ENCODE results near the gene FAM156A.

DNA sequence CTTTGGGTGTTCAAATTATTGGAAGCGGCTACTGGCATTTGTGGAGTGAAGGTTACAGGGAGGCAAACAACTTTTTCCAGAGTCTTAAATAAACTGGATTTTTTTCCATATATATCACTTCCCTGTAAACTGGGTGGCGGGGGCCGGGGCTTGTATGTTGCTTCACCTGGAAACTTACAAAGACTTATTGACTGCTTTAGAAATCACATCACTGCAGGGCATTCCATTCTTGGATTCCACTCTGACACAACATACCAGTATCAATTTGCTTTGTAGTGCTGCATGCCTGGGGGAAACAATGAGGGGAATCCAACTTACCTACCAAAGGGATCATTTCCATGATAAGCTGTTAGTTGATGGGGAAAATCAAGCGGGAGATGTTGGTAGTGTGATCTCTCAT lies 21.7 kb upstream of the FAM156A start:
- TF ChIP-seq, protein P1, sequence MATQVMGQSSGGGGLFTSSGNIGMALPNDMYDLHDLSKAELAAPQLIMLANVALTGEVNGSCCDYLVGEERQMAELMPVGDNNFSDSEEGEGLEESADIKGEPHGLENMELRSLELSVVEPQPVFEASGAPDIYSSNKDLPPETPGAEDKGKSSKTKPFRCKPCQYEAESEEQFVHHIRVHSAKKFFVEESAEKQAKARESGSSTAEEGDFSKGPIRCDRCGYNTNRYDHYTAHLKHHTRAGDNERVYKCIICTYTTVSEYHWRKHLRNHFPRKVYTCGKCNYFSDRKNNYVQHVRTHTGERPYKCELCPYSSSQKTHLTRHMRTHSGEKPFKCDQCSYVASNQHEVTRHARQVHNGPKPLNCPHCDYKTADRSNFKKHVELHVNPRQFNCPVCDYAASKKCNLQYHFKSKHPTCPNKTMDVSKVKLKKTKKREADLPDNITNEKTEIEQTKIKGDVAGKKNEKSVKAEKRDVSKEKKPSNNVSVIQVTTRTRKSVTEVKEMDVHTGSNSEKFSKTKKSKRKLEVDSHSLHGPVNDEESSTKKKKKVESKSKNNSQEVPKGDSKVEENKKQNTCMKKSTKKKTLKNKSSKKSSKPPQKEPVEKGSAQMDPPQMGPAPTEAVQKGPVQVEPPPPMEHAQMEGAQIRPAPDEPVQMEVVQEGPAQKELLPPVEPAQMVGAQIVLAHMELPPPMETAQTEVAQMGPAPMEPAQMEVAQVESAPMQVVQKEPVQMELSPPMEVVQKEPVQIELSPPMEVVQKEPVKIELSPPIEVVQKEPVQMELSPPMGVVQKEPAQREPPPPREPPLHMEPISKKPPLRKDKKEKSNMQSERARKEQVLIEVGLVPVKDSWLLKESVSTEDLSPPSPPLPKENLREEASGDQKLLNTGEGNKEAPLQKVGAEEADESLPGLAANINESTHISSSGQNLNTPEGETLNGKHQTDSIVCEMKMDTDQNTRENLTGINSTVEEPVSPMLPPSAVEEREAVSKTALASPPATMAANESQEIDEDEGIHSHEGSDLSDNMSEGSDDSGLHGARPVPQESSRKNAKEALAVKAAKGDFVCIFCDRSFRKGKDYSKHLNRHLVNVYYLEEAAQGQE (IDR thresholded peaks at IDR 0.05; ENCODE audit: low read depth) = no peak
- TF ChIP-seq TAF1 (IDR thresholded peaks at IDR 0.05; ENCODE audit: low read depth) (no peak), EP300 (IDR thresholded peaks at IDR 0.05; ENCODE audit: borderline replicate concordance) (no peak), RAD21 (IDR thresholded peaks at IDR 0.05; ENCODE audit: low read depth) (no peak), NFIC (IDR thresholded peaks at IDR 0.05) (no peak), CEBPB (IDR thresholded peaks at IDR 0.05) (no peak), TCF12 (IDR thresholded peaks at IDR 0.05; ENCODE audit: low read depth) (no peak), YY1 (IDR thresholded peaks at IDR 0.05; ENCODE audit: low read depth) (no peak), CREB1 (IDR thresholded peaks at IDR 0.05; ENCODE audit: low read depth) (no peak), EGR1 (IDR thresholded peaks at IDR 0.05) (no peak)
- TF ChIP-seq, protein P2, sequence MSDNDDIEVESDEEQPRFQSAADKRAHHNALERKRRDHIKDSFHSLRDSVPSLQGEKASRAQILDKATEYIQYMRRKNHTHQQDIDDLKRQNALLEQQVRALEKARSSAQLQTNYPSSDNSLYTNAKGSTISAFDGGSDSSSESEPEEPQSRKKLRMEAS (IDR thresholded peaks at IDR 0.05) = no peak
- TF ChIP-seq, protein P3, sequence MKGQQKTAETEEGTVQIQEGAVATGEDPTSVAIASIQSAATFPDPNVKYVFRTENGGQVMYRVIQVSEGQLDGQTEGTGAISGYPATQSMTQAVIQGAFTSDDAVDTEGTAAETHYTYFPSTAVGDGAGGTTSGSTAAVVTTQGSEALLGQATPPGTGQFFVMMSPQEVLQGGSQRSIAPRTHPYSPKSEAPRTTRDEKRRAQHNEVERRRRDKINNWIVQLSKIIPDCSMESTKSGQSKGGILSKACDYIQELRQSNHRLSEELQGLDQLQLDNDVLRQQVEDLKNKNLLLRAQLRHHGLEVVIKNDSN (IDR thresholded peaks at IDR 0.05) = no peak

Data from Ishikawa (cell line).